ENCODE data around the gene CNIH2.

Gene CNIH2

DNA sequence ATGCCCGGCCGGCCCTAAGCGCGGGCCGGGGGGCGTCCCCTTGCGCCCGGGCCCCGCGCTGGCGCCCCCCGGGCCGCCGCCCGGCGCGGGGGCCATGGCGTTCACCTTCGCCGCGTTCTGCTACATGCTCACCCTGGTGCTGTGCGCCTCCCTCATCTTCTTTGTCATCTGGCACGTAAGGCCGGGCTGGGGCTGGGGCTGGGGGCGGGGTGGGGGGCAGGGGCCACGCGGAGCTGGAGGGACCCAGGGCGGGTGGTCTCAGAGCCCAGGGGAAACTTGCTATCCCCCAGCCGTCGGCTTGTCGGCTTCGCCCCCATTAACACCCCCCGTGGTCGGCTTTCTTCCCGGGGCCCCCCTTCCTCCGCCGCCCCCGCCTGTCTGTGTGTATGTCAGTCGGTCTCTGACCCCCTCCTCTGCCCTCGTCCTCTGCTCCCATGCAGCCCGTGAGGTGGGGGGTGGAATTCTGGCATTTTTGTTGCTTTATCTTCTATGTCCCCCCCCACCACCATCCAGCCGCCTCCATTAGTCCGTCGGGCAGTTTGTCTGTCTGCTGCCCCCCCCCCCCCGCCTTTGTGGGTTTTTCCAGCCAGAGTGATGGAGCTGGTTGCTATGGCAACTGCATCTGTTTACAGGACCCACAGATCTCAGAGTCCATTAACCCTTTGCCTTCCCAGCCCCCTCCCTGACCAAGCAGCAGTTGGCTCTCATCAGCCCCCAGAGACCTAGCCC is 552 bp downstream of the CNIH2 start:
- no peak for DNase-seq

DNA sequence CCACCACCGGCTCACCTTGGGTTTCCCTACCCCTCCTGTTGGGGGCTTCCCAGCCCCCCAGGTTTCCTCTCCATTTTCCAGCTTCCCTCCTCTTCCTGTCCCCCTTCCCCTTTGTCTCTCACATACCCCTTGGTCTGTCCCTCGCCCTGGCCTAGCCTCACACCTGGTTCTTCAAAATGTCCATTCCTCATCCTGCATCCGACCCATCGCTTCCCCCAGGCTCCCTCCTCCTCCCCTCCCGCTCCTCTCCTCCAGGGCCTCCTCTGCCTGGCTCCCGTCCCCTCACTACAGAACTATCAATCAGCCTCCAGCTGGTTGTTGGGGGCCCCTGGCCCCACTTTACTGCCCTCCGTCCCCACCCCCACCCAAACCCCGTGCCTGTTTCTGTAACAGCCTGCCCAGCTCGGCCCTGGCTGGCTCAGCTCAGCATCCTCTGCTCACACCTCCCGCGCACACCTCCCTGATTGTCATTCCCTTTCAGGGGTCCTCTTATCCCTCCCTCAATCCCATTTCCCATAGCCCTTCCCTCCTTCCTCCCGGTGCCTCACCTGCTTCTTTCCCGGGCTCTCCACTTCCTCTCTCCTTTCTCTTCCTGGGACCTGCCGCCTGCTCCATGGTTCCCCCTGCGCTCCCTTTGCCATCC is 1.2 kb downstream of the CNIH2 start:
- DNase-seq: no peak

DNA sequence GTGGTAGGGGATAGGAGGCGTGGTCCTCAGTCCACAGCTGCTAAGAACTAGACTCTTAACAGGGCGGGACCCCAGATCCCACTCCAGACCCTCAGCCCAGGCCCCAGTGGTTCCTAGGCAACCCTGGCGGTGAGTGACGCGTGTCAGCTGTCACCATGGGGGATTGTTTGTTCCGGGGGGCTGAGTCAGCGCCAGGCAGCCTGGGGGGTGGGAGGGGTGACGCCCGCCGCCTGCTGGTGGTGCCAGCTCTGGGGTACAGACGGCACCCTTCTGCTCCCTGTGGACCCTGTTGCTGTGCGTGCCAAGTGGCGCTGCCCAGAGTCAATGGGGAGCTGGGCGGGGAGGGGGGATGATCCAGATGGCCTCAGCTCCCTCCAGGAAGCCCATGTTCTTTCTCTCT is 2.5 kb downstream of the CNIH2 start:
- DNase-seq: no peak

DNA sequence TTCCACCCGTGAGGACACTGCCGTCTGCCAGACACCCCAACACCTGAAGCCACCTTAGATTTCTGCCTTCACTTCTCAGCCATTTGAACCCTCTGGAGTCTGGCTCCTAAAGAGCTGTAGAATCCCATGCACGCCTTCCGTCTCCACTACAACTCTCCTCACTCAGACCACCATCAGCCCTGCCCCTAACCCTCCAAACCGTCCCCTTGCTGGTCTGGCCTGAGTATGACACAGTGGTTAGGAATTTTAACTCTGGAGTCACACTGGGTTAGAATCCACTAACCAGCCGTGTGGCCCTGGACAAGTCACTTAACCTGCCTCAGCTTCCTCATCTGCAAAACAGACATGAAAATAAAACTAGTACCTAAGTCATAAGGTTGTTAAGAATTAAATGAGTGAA is 3.0 kb downstream of the CNIH2 start:
- no peak for DNase-seq

DNA sequence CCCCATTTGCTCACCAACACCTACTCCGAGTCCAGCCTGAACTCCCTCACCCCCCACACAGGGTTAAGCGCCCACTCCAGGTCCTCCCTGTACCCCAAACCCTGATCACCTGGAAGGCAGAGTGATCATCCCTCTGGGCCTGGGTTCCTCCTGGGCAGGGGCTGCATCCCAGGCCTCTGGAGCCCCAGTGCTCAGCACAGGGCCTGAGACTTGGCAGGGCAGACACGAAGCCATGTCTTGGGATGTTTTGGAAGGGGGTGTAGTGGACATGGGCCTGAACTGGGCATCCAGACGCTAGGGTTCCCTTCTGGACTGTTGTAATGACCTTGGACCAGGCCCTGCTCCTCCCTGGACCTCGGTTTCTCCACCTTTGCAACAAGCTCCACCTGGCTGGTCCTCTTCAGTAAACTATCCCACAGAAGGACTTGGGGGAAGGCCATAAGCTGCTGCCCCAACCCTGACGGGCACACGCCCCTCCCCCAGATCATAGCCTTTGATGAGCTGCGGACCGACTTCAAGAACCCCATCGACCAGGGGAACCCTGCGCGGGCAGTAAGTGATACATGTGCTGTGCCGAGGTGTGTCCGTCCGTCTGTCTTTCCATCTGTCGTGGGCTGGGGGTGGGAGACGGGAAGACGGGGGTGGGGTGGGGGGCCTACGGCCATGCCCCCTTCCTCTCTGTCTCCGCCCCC is 3.9 kb downstream of the CNIH2 start:
- DNase-seq: no peak

DNA sequence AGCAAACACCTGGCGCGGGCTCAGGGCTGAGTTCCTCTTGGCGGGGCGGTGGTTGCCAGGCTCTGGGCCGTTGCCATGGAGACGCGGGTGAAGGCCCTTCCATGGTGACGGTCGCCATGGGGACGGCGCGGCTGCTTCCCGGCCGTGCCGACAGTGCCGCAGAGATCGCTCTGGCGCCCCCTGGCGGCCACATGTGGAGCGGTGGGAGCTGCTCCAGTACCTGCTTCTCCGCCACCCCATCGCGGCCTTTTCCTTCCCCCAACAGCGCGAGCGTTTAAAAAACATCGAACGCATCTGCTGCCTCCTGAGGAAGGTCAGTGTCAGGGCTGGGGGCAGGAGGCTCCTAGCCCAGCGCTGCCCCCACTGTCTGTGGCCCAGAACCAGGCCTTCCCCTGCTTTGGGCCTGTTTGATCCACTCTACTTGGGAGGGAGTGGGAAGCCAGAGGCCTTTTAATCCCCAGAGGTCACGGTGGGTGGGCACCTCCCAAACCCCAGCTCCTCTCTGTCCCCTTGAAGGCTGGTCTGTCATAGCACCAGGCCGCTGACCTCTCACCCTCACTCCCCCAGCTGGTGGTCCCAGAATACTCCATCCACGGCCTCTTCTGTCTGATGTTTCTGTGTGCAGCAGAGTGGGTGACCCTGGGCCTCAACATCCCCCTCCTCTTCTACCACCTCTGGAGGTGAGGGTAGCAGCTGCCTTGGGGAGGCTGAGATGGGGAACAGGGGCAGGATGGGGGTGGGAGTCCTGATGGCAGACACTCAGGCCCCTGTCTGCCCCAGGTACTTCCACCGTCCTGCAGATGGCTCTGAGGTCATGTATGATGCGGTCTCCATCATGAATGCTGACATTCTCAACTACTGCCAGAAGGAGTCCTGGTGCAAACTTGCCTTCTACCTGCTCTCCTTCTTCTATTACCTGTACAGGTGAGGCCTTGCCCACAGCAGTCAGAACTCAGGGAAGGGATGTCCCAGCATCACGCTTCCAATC is 4.8 kb downstream of the CNIH2 start:
- DNase-seq: peak; percentile 99

DNA sequence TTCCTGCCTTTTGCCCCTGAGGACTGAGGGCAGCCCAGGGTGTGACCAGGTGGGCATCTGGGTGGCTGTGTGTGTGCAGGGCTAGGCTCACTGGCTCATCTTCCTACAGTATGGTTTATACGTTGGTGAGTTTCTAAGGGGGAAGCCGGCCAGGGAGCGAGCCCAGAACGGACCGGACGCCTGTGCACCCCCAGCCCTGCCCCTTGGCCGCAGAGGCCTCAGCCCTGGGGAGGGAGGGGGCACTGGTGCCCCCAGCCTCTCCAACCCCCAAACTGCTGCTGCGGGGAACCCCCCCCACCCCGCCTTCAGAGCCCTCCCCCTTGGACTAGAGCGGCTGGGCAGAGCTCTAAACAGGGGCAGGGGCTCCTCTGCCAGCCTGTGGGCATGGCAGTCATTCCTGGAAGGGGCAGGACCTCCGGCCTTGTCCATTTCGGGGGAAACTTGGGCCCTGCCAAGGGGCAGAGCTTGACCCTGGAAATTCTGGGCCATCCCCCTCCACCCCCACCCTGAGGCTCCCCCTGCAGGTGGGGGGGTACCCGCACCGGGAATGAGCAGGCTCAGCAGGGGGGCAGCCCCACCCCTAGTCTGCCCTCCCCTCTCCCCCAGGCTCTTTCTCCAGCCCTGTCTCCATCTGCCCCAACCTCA is 5.6 kb downstream of the CNIH2 start:
- no peak for DNase-seq

DNA sequence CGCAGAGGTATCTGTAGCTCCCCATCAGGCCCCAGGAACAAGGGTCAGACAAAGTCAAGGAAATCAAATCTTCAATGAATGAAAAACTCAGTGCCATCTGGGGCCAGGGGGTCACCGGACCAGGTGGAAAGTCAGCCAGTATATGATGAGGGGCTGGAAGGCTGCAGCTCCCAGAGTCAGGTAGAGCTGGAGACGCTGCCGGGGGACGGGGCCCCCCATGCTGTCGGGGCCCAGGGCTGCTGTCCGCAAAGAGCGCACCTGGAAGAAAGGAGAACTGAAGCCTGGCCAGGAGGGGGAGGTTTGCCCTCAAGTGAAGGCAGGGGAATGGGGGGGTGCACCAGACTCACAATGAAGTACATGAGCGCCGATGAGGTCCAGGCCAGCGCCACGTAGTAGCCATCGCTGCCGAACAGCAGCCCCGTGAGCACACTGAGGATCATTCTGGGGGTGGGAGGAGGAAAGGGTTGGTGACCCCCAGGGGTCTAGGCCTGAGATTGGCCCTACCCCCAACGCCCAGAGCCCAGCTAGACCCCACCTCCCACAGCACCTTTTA is 6.6 kb downstream of the CNIH2 start:
- DNase-seq: no peak

DNA sequence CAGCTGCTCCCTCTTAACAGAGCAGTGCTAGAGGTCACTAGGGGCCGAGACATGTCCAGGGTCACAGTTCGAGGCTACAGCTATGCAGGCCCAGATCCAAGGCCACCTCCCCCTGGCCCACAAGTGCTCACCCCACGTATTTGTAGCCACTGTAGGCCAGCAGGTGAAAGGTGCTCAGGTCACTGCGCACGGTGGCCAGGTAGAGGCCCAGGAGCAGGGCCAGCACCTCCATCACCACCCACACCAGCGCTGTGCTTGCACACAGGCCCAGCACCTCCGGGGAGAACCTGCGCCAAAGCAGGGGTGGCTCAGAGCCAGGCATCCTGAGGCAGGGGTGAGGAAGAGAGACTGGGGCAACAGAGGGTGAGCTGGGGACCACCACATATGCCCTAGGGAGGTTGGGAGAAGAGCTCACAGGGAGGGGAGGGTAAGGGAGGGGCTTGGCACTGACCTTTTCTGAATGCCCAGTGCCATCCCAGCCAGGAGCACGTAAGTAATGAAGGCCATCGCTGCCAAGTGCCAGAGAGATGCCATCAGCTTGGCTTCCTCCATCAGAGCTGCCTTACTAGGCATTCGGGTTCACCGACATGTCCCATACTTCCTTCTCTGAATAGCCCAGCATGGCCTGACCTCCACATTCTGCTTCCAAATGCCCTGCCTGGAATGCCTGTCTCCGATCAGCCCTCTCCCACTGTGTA is 7.4 kb downstream of the CNIH2 start:
- no peak for DNase-seq

DNA sequence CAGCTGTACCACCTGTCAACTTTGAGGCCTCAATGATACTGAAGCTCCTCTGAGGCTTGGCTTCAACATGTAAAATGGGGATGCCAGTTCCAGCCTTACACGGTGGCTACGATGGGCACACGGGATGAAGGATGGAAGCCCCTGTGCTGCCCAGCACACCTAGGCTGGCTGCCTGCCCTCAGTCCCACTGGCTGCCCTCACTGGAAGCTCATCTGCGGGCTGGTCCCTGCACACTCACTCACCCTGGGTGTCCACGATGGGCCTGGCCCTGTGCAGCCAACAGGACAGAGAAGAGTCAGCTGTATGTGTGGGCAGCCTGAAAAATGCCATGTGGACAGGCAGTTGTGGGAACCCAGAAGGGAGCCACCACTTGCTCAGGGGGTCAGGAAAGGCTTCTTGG is 8.7 kb downstream of the CNIH2 start:
- no peak for DNase-seq

DNA sequence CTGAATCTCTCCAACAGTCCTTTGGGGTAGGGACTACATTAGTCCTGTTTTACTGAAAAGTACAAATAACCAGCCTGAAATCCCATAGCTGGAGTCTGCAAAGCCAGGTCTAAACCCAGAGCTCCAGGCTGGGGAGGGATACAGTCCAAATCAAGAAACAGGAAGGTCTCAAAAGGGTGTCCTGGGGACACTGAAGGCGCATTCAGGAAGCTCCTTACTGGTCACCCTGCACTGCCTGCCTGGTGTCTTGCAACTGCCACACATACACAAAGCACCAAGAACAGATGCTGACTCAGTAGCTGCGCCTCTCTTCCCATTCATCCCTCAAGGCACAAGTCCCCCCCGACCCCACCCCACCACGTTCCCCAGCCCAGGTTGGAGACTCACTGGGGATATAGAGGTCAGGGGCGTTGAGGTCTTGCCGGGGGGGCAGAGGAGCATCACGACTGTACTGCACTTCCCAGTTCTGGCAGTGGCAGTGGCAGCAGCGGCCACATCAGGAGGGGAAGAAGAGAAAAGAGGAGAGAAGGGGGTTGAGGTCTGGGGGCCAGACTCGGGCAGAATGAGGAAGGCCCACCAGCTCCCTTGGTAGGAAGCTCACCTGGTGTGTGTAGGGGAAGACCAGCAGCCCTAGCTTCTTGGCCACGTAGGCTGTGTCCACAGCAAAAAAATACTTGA is 9.4 kb downstream of the CNIH2 start:
- DNase-seq: no peak

DNA sequence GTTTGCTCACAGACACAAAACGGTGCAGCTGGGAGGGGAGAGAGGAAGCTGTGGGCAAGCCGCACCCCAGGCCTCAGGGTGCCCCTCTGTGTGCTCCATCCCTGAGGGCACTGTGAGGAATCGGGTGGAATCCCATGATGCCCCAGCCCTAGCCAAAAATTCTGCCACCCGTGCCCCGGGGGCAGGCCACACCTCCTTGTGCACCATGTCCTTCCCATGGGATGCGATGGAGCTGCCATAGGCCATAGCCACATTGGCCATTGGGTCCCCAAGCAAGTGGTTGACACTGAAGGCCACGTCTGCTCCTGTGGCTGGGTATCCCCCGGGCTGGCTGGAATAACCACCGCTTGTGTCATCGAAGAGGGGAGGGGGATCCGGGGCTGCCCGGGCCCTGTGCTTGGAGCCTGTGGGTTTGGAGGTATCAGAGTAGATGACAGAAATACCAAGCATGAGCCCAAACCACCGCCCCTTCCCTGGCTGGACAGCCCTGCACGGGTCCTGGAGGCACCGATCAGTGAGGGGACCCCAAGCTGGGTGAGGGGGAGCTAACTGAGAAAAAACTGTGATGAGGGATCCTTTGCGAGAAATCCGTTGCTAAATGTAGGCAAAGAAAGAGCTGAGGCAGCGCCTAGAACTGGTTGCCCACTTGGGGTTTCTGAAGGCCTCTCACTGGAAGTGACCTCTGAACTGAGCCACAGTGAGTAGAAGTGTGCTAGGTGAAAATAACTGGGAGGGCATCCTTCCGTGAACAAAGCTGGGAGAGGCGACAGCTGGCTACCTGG is 10.1 kb downstream of the CNIH2 start:
- no peak for DNase-seq

DNA sequence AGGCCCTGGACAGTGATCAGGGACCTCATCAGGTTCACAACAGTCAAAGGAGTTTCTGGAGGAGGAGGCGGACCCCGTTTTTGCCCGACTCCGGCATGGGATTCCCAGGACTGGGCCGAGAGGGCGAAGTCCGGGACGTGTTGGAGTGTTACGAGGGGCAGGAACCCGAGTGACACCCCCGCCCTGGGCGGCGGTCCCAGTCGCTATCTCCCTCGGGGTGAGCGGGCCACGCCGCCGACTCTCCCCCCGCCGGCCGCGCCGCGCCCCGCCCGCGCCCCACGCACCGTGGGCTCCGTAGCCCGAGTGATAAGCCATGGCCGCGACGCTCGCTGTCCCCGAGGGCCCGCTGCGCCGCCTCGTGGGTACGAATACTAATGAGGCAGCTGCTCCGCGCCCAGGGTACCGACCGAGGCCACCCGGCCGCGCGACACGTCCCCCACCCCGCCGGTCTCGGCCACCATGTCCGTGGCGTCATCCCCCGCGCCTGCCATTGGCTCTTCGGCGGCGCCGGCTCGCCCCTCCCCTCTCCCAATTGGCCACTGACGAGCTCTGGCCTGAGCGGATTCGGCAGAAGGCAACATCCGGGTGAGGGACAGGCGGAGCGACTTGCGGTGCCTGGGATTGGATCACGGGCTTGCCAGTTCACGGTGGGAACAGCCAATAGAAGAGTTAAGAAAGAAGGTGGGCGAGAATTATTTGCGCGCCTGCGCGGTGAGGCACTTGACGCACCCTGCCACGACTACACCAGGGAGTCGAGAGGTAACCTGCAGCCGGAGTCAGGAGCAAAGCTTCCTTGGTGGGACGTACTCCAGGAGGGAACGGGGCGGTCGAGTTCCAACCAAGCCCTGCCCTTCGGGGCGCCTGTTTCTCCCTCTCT is 10.9 kb downstream of the CNIH2 start, which contains the start of gene YIF1A:
TSS of gene YIF1A (minus strand) at position 473 of the 877 bp plus-strand sequence. CDS start at position 315, 158 bp downstream.
- DNase-seq: peak; percentile 99

DNA sequence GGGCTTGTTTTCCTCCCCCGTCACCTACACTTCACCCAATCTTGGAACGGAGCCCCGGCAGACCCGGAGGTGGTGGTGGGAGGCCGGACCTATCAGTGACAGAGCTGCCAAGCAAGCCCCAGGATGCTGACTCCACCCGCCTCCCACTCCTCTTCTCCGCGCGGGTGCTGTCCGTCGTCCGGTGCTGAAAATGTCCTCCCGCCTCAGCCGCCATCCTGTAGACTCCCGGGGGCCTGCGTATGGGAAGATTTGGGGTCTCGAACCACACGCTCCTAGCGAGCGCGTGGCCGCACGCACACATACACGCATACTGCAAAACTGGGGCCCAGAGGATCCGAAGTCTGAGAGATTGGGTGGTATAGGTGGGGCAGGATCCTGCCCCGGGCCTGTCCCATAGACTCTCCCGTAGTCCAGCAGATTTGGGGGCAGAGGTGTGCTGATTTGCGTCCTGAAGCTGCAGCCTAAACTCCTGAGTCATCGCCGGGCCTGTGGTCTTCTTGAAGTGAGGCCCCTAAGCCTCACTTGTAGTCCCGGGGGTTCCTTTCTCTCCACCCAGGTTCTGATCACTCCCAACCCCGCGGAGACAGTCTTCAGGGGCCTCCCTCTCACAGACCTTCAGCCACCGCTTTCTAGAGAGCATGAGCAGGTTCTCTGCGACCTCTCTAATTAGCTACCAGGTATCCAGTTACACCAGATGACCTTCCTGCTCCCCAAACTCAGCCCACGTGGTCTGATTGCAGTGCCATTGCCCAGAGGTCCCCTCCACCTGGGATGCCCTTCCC is 11.8 kb downstream of the CNIH2 start:
- DNase-seq: peak; percentile 90

DNA sequence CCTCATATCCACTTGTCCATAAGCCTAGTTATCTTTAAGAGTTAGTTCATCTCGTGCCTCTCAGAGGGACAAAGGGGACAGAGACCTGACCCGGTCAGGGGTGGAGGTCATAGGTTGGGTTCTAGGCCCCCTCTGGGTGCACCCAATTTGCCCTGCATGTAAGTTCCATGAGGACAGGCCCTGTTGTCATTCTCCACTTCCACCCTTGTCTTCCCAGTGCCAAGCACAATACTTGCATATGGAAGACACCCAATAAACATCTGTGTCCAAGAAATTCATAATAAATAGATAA is 12.3 kb downstream of the CNIH2 start:
- no peak for DNase-seq

DNA sequence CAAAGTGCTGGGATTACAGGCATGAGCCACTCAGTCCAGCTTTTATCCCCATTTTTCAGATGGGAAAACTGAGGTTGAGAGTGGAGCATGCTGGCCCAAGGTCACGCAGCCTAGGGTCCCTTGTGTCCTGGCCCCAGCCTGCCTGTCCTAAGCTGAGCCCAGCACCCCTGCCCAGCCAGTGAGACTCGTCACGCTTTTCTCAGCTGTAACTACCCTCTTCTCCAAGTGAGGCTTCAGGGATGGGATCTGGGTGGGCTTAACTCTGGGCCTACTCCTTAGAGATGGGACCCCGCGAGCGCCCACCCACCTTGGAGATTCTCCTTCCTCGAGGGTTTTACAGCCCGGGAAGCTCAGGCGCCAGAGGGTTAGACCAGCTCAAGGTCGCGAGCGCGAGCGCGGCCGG is 13.3 kb downstream of the CNIH2 start:
- DNase-seq: no peak

DNA sequence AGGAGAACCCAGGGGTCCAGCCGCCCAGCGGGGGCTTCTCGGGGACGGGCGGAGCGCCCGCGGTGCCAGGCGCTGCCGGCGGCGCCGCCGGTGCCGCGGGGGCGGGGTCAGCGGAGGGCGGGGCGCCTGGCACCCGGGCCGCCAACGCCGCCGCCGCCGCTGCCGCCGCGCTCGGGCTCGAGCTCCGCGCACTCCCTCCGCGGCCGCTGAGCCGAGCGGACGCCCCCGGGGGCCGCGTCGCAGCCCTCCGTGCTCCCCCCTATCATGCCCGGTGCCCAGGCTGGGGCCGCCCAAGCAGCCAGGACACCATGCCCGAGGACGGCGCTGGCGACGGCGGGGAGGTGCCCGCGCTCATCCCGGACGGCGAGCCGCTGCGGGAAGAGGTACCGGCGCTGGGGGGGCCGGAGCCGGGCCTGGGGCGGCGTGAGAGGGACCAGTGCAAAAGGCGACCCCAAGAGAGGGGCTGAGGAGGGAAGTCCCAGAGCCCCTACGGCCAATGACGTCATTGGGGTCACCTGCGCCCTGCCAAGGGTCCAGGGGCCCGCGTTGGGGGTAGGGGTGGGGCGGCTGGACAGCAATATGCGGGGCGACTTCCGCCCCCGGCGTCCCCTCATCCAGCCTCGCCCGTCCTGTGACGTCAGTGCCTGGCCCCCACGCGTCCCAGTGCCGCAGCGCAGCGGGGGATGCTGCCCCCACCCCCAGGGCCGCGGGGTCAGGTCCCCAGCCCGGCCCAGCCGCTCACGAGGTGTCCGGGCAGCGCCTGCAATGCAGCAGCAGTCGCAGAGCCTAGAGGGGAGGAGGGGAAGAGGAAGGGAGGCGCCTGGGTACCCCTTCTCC is 13.9 kb downstream of the CNIH2 start, which contains the start of gene TMEM151A:
TSS of gene TMEM151A (plus strand) at position 189 of the 837 bp plus-strand sequence. CDS start at position 309, 120 bp downstream.
- DNase-seq: peak; percentile 46

Data from stimulated activated CD4-positive, alpha-beta T cell treated with anti-CD3 and anti-CD28 coated beads, Interleukin-15, amount 100 ng/mL, for 24 hours (primary cell).